ENCODE results near the gene ENTR1.
"Not testable (repeated sequence)": the region's sequence is repeated elsewhere in the genome, so short reads cannot be mapped to it uniquely, and the experiment has no call there.

Gene ENTR1

DNA sequence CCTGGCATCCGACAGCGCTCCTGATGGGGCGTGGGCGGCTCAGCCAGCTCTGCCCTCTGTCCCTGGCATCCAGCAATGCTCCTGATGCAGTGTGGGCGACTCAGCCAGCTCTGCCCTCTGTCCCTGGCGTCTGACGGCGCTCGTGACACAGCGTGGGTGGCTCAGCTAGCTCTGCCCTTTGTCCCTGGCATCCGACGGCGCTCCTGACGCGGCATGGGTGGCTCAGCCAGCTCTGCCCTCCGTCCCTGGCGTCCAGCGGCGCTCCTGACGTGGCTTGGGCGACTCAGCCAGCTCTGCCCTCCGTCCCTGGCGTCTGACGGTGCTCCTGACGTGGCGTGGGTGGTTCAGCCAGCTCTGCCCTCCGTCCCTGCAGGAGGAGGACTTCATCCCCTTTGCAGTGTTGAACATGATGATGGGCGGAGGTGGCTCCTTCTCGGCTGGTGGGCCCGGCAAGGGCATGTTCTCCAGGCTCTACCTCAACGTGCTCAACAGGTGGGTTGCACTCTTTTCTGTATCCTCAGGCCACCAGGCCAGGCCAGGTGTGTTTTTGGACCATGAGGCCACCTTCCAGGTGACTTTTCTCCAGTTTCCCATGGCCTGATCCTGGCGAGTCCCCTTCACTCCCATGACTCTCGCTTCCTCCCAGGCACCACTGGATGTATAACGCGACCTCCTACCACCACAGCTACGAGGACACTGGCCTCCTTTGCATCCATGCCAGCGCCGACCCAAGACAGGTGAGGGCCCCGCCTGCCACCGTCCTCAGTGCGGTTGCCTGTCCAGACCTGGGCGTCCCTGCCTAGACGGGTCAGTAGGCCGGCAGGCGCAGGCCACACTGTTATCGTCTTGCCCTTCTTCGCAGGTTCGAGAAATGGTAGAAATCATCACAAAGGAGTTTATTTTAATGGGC is 8.0 kb upstream of the ENTR1 start:
- no peak for DNase-seq

DNA sequence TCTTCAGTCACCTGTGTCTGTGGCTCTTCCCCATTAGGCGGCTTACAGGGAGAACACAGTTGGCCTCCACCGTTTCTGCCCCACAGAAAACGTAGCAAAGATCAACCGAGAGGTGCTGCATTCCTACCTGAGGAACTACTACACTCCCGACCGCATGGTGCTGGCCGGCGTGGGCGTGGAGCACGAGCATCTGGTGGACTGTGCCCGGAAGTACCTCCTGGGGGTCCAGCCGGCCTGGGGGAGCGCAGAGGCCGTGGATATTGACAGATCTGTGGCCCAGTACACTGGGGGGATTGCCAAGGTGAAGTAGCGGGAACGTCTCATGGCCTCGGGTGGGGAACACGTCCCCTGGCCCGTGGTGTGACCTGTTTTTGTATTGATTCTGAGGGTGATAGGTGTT is 6.5 kb upstream of the ENTR1 start:
- no peak for DNase-seq

DNA sequence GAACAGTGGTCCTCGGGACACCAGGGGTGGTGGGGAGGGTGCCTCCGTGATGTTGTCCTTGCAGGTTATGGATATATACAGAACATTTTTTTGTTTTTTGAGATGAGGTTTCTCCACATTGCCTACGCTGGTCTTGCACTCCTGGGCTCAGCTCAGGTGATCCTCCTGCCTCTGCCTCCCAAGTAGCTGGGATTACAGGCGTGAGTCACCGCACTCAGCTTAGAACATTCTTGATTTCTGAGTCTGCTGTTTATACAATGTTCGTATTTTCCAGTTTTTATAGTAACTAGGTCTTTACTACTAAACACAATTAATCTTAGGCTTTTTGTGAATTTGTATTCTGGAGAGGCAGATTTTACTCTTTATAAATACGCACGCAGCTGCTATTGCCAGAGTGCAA is 6.0 kb upstream of the ENTR1 start:
- no peak for DNase-seq

DNA sequence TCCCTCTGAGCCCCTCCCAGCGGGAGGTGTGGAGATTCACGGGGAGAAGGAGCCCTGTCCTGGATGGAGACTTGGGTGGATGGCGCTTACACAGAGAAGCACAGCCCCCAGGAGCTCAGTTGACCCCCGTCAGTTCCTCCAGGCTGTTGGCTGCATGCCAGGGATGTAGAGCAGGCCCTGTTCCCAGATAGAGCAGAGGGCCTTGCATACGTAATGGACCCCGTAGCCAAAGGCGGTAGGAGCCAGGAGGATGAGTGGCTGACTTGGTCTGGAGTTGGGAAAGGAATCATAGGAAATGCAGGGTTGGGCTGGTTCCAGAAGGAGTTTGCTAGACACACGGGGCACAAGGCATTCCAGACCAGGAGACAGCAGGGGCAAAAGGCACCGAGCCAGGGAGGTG is 2.5 kb upstream of the ENTR1 start:
- no peak for DNase-seq

DNA sequence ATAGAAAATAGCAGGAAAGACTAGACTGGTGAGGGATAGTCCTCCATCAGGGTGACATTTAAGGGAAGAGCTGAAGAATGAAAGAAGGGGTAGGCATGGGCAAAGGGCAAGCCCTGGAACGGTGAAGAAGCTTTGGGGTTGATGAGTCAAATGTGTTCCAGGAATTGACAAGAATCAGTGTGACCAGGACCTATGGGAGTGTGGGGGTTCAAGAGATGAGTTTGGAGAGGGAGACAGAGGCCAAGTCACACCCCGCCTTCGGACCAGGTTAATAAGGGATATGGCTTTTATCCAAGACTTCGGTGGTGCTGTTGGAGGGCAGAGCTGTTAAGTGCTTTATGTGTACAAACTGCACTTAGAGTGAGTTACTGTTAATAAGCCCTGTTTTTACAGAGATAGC is 964 bp upstream of the ENTR1 start:
- no peak for DNase-seq

DNA sequence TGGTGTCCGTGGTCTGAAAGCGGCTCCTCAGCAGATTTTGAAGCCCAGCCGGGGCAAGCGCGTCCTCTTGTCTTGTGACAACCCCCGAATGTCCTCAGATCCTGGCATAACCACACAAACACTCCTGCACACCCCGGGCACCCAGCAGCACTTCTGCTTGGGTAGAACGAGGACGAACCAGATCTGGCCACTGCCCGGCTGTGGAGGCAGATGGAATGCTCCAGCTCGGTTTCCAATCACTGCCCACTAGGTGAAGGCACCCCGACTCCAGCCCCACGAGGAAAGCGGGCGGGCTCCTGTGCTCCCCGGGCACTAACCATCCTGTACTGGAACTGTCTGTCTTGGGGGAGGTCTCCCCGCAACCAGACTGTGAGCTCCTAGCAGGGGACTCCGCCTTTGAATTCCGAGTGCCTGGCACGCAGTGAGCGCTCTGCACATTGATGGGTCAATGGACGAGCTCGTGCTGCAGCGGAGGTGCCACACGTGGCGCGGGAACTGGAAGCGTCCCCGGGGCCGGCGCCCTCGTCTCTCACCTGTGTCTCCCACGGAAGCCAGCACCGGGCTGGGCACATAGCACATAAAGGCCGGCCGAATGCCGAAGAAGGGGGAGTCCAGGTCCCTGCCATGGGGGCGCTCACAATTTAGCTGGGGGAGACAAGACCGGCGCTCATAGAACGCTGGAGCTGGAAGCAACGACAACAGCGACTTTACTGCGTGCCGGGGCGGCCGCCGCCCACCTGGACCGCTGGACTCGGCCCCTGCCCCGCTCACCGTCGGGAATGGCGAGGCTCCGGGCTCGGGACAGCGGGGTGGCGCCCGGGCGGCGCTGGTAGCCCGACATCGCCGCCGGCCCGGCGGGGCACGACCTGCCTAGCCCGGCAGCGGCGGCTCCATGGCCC is 608 bp downstream of the ENTR1 start:
- DNase-seq, result no peak

DNA sequence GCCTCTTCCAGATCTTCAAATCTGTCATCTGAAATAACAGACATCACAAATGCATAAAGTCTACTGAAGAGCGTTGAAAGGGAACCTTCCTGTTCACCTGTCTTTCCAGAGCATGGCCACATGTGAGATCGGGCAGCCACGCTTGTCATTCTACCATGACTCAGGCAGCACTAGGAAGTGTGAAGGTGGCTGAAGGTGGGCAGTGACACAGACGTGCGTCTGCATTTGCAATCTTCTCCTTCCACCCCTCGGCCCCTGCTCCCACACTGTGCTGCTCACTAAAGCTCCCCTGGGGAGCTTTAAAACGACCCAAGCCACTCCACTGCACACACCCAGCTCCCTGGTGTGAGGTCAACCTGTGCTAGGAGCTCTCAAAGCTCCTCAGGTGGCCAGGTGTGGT is 2.5 kb downstream of the ENTR1 start:
- no peak for DNase-seq

DNA sequence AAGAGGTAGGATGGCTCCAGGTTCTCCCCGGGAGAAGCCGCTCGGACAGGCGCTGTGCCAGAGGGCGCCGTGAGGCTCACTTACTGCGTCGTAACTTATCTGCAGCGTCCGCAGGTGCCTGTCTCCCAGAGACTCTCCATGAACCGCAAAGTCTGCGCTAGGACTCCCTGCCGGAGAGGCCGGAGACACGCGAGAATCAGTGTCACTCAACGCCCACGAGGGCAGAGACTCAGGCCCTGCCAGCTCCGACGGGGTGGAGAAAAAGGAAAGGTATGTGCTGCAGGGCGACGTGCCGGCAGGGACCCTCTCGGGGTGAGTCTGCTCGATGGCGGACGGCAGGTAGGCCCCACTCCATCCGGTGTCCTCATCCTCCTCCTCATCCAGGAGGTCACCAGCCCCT is 3.4 kb downstream of the ENTR1 start:
- DNase-seq, result not testable (repeated sequence)

DNA sequence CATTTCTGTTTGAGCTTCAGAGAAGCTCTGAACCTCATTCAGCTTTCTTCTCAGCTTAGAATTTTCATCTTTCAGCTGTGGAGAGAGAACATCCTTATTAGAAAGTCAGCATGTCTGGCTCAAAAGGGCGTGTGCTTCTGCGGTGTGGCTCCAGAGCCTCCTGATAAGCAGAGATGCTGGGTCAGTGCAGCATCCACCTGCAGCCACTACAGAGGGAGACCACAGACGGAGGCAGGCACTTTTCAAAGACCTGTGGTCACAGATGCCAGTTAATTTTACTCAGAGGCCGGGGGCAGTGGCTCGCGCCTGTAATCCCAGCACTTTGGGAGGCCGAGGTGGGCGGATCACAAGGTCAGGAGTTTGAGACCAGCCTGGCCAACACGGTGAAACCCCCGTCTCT is 4.5 kb downstream of the ENTR1 start:
- not testable (repeated sequence) for DNase-seq

DNA sequence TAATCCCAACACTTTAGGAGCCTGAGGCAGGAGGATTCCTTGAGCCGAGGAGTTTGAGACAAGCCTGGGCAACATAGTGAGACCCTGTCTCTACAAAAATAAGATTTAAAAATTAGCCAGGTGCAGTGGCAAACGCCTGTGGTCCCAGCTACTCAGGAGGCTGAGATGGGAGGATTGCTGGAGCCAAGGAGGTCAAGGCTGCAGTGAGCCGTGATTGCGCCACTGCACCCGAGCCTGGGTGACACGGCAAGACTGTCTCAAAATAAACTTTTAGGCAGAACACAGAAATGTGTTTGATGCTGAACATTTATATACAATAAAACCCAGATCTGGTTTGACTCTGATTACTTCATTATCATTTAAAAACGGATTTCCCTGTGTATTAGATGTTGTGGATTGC is 4.9 kb downstream of the ENTR1 start:
- no peak for DNase-seq

DNA sequence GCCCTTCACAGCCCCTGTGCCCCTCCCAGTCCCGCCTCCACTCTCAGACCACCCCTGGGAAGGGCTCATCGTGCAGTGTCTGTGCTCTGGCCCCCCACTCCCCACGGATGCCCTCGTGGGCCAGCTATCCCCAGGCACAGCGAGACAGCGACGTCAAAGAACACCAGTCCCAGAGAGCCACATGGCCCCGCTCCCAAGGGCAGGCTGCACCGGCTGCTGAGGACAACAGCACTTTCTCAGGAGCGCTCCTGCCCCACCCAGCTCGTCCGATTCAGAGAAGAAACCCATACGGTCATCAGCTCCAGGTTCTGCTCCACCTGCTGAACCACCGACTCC is 5.6 kb downstream of the ENTR1 start:
- DNase-seq, result no peak

DNA sequence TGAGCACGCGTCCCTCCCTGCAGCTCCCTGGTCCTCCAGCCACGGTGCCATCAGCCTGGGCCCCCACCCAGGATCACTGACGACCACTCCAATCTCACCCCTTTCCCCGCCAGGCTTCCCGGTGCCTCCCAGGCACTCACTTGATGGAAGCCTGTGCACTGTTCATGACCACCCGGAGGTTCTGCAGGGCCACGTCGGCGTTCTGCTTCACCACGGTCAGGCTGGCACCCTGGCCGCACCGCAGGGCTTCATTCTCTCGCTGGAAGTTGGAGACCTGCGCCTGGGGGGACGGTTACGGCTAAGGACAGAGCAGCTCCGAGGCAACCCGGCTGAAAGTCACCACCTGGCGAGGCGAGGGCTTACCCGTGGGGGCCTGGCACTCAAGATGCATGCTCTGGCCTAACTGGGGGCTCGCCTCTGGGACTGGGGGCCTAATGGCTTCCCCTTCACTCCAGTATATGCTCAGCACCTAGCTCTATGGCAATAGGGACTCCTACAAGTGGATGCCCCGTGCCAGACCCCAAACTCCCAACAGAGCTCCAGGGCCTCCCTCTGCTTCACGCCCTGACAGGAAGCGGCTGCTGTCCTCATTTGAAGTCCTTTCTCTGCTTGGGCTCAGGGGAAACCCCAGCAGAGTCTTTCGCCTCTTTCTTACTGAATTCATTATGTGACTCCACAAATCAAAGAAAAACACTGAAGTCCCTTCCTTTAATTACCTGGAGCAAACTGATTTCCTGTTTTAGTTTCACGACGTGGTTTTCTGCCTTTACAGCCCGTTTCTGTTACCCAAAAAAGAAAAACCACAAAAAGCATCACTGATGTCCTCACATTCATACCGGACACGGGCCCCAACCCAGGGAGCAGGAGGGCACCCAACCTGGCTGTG is 6.3 kb downstream of the ENTR1 start:
- no peak for DNase-seq

DNA sequence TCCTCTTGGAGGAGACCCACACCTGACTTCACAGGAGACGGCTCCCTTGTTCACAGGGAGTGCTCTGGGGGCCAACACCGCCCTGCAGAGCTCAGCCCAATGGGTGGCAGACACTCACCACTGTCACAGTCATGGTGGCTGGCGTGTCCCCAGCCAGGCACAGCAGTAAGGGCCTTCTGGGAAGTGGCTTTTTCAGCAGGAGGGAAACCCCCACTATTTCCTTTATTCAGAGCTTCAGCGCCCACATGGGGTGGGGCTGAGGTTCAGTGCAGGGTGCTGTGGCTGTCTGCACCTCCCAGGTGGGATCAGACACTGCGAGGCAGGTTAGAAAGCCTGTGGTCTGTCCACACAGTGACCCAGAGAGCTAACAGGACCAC is 6.9 kb downstream of the ENTR1 start:
- DNase-seq, result no peak

DNA sequence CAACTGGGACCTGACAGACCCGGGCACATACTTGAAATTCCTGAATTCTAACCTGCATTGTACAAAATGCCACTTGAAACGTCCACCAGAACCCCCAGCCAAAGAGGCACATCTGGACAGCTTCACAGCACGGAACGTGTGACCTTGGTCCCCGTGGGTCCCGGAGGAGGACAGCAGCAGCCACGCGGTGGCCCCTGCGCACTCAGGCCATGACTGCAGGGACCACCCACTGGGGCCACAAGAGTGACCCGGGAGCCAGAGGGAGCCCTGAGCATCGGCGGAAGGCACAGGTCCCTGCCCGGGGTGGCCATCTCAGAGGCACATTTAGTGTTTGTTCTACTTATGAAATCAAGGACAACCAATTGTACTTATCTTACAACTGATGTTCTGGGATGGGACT is 8.3 kb downstream of the ENTR1 start:
- no peak for DNase-seq

DNA sequence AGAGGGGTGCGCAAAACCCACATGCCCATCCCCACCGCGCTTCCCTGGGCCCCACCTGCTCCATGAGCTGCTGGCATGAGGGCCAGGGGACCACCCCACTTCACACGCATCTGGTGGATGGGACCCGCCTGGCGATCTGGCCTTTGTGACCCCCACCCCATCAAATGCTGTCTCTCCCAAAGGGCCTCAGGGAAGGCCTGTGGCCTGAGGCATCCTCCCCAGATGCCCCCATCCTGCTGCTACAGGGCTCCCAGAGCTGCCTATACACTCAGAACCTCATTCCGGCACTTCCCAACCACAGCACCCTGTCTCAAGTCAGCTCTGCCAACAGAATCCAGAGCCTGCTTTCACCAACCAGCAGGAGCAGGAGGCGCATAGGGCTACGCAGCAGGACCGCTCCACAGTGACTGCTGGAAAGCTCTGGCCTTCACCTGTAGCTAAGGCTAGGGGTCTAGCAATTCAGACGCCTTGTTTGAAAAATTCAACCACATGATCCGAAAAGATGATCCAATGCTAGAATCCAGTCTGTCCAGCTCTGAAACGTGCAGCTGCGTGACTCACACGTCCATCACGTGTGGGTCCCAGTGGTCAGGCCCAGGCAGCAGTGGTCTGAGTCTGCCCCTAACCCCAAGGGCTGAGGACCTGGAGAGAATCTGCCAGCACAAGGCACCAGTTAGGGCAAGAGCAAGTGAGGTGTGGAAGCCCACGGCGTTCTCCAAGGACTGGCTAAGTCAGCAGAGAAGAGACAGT is 9.1 kb downstream of the ENTR1 start:
- DNase-seq, result no peak

DNA sequence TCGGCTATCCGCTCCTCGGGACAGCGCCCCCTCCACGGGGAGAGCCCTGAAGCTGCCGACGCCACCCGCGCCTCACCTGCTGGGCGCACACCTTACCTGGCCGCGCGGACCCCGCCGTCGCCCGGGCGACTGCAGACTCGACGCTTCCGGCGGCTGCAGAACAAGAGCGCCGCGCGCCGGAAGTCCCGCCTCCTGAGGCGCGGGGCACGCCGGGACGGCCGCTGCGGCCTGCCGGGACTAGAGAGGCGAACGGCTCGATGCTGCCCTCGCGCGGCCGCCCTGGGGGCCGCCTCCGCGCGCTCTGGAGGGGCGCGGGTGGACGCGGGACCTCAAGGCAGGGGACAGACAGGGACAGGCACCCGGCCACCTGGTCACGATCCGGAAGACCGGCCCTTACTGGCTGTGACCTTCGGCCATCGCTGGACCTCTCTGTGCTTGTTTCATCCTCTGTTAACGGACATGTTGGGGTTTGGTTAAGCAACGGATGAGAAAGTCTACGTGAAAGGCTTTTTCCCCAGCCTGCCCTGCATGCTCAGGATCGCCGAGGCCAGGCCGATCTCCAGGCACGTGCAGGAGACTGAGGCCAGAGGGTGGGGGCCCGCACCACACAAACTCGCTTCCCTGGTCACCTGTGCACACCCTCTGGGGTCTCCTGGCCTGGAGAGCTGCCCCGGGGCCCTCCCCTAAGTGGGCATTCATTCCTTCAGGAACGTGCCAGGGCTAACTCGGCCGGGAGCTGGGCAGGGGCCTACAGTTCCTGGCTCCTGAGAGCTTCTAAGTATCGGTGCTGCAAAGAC is 10.2 kb downstream of the ENTR1 start, which contains the start of gene SNAPC4:
SNAPC4 (minus strand) TSS at position 133 of the 797 bp plus-strand sequence. CDS start 1,742 bp downstream, outside the sequence.
- DNase-seq, result peak; percentile 82

DNA sequence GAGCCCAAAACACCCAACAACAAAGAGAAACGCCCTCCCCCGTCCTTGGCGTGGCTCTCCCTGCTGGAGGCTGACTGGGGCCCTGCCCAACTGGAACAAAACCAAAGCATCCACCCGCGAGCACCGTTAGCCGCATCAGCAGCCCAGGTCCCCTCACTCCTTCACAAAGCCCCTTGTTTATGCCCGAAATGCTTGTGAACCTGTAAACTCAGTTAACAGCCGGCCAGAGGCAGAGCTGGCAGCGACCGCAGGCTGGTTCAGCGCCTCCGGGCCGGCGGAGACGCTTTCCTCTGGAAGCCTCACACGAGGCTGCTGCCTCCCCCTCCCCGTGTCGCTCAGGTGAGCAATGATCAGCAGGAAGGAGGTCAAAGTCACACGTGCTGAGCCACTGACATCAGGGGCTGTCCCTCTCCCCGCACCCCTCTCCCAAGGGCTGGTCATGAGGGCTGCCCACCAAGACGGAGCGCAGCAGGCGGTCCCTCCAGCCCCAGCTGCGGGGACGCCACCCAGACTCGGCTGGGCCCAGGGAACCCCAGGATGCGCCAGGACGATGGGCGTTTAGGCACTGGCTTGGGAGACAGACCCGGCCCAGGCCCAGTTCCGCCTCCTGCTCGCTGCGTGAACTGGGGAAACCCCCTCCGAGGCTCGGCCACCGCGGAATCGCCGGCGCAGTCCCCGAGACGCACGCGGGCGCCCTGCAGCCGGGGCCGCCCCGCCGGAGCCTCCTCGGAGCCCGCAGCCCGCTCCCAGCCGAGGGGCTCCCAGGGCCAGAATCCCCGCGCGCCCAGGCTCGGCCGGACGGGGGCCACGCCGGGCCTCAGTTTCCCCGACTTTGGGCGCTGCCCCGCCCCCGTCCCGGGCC is 11.0 kb downstream of the ENTR1 start:
- no peak for DNase-seq

DNA sequence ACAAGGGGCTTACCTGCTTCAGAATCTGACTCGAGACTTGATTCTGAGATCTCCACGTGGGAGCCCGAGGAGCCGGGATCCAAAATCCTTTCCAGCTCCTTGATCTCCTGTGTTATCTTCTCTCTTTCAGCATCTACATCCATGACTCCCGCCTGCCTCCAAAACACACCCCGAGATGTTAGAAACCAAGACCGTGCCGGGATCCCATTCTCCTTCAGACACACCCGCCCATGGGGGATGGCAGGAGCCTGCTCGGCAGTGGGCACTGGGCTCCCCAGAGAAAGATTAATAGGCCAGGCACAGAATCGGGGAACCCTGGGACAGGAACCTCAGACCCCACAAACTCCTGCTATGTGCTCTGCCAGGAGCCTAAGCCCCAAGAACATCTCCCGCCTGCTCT is 12.1 kb downstream of the ENTR1 start:
- DNase-seq, result no peak

DNA sequence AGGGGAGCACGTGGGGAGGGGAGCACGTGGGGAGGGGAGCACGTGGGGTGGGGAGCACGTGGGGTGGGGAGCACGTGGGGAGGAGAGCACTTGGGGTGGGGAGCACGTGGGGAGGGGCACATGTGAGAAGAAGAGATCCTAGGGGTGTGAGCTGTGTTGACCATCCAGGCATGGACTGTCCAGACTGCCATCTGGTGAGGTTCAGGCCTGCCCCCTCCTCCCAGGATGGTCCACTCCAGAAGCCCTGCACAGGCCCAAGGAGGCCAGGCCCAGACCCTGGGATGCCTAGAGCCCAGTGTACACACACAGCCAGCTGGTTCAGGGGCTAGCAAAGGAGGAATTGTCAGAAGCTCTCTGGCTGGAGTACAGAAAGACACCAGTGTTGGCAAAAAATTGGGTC is 12.8 kb downstream of the ENTR1 start:
- DNase-seq, result no peak

DNA sequence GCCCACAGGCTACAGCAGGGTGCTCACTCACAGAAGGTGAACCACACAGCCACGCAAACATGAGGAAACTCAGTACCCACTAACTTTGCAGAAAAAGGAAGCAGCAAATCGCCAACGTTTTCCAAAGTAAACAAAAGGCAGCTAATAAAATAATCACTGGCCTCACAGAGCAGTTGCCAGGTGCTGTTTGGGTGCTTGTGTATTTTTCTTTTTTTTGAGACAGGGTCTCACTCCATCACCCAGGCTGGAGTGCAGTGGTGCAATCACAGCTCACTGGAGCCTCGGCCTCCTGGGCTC is 14.2 kb downstream of the ENTR1 start:
- DNase-seq, result no peak

Data from NCI-H1105 treated with DMSO at 0.1 percent for 48 hours (cell line).